Esophagus muscularis mucosa (tissue), 4 donors: ENCODE results near the gene JTB.
A peak's percentile ranks its signal among the peaks of the same experiment; 100 is the strongest.

Experiments
- EP300 ChIP-seq: sonication (generic); formaldehyde crosslinking; IDR thresholded peaks from one replicate; pipeline ENCODE4 v1.6.1; 2017; ENCODE audit warnings: antibody characterized with exemption
- POLR2AphosphoS5 ChIP-seq, 2 donors: sonication (generic); formaldehyde crosslinking; IDR thresholded peaks; one replicate each; pipeline ENCODE4 v1.6.1; 2017; ENCODE audit warnings: antibody characterized with exemption in 2 of 2
- TF ChIP-seq, protein P1 (sequence below), 3 experiments: fragments of 200-600 bp in 2 of 3; fragments of 450-650 bp in 1 of 3; sonication (generic) in 2 of 3; IDR thresholded peaks; one replicate each; pipeline ENCODE4 v1.5.1; 2017 to 2019; ENCODE audit warnings: antibody characterized with exemption in 3 of 3, mild to moderate bottlenecking in 2 of 3, moderate library complexity in 1 of 3

- TF ChIP-seq, protein P1, sequence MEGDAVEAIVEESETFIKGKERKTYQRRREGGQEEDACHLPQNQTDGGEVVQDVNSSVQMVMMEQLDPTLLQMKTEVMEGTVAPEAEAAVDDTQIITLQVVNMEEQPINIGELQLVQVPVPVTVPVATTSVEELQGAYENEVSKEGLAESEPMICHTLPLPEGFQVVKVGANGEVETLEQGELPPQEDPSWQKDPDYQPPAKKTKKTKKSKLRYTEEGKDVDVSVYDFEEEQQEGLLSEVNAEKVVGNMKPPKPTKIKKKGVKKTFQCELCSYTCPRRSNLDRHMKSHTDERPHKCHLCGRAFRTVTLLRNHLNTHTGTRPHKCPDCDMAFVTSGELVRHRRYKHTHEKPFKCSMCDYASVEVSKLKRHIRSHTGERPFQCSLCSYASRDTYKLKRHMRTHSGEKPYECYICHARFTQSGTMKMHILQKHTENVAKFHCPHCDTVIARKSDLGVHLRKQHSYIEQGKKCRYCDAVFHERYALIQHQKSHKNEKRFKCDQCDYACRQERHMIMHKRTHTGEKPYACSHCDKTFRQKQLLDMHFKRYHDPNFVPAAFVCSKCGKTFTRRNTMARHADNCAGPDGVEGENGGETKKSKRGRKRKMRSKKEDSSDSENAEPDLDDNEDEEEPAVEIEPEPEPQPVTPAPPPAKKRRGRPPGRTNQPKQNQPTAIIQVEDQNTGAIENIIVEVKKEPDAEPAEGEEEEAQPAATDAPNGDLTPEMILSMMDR (IDR thresholded peaks at IDR 0.05) = no peak
- TF ChIP-seq EP300 (no peak), POLR2AphosphoS5 (IDR thresholded peaks at IDR 0.05) (peak; percentile 34 to 68)
Measured at GRCh38 chr1:153985341-153985912, 8.0 kb upstream of the JTB start.
